Mesenchymal stem cell (in vitro differentiated cells and primary cell): ENCODE data around the gene ARHGAP44.

ENCODE experiments used
- DNase-seq: peaks from one replicate; pipeline ENCODE4 v3.0.0-alpha.2; 2013
- H2AFZ ChIP-seq: one replicate; pipeline ENCODE4 v1.6.1; 2013; ENCODE audit warnings: low read depth, mild to moderate bottlenecking, control low read depth, inconsistent platforms, low read length, moderate library complexity
- H2AK5ac ChIP-seq: 2 replicates; pipeline ENCODE4 v1.6.1; 2013; ENCODE audit warnings: low read length, moderate library complexity, mild to moderate bottlenecking, inconsistent platforms; ENCODE audit not compliant: severe bottlenecking
- H2BK120ac ChIP-seq: one replicate; pipeline ENCODE4 v1.6.1; 2013; ENCODE audit warnings: low read depth, mild to moderate bottlenecking, inconsistent platforms, low read length, moderate library complexity
- H2BK12ac ChIP-seq, 2 experiments: one replicate each; pipeline ENCODE4 v1.6.1; 2013; ENCODE audit warnings: inconsistent platforms in 2 of 2, low read length in 2 of 2, mild to moderate bottlenecking in 2 of 2, moderate library complexity in 2 of 2, control low read depth in 1 of 2
- H2BK15ac ChIP-seq: one replicate; pipeline ENCODE4 v1.6.1; 2013; ENCODE audit warnings: mild to moderate bottlenecking, low read depth, inconsistent platforms; ENCODE audit not compliant: poor library complexity, severe bottlenecking
- H2BK5ac ChIP-seq: 2 replicates; pipeline ENCODE4 v1.6.1; 2013; ENCODE audit warnings: low read depth, mild to moderate bottlenecking, low read length, control low read depth, inconsistent platforms; ENCODE audit not compliant: poor library complexity, severe bottlenecking
- H3K14ac ChIP-seq, 2 experiments: one replicate each; pipeline ENCODE4 v1.6.1; 2013; ENCODE audit warnings: inconsistent platforms in 2 of 2, low read length in 2 of 2, control low read depth in 1 of 2, mild to moderate bottlenecking in 1 of 2, moderate library complexity in 1 of 2
- H3K18ac ChIP-seq, 2 experiments: one replicate each; pipeline ENCODE4 v1.6.1; 2013; ENCODE audit warnings: inconsistent platforms in 2 of 2, low read length in 2 of 2, control low read depth in 1 of 2, low read depth in 1 of 2, mild to moderate bottlenecking in 1 of 2
- H3K23ac ChIP-seq, 2 experiments: one replicate each; pipeline ENCODE4 v1.6.1; 2013; ENCODE audit warnings: inconsistent platforms in 2 of 2, low read length in 2 of 2, mild to moderate bottlenecking in 2 of 2, moderate library complexity in 2 of 2, control low read depth in 1 of 2
- H3K27ac ChIP-seq: 2 replicates; pipeline ENCODE4 v1.5.1; 2013; ENCODE audit warnings: mild to moderate bottlenecking, moderate library complexity, low read length, control low read depth, inconsistent platforms; ENCODE audit not compliant: poor library complexity, severe bottlenecking
- H3K27me3 ChIP-seq, 2 experiments: 2 replicates each; pipeline versions ENCODE4 v1.6.1 to v1.7.0; 2013; ENCODE audit warnings: low read length in 2 of 2, mild to moderate bottlenecking in 2 of 2, moderate library complexity in 2 of 2, control low read depth in 1 of 2, inconsistent platforms in 1 of 2; ENCODE audit not compliant: control insufficient read depth in 1 of 2, insufficient read depth in 1 of 2
- H3K36me3 ChIP-seq, 2 experiments: 2 replicates each; pipeline versions ENCODE4 v1.6.1 to v1.7.0; 2013; ENCODE audit warnings: low read length in 2 of 2, control low read depth in 1 of 2, inconsistent platforms in 1 of 2, low read depth in 1 of 2, mild to moderate bottlenecking in 1 of 2; ENCODE audit not compliant: insufficient read depth in 2 of 2, control insufficient read depth in 1 of 2
- H3K4ac ChIP-seq, 2 experiments: one replicate each; pipeline ENCODE4 v1.6.1; 2013; ENCODE audit warnings: inconsistent platforms in 2 of 2, low read length in 2 of 2, mild to moderate bottlenecking in 2 of 2, moderate library complexity in 2 of 2, control low read depth in 1 of 2, low read depth in 1 of 2
- H3K4me1 ChIP-seq: 2 replicates; pipeline ENCODE4 v1.6.1; 2013; ENCODE audit warnings: low read depth, low read length, control low read depth; ENCODE audit not compliant: control insufficient read depth, insufficient read depth
- H3K4me2 ChIP-seq: 2 replicates; pipeline ENCODE4 v1.6.1; 2013; ENCODE audit warnings: low read length, mild to moderate bottlenecking, inconsistent platforms; ENCODE audit not compliant: poor library complexity, severe bottlenecking
- H3K4me3 ChIP-seq, 2 experiments: 2 replicates each; pipeline versions ENCODE4 v1.5.1 to v1.7.0; 2013; ENCODE audit warnings: low read length in 2 of 2, mild to moderate bottlenecking in 2 of 2, control low read depth in 1 of 2, low read depth in 1 of 2; ENCODE audit not compliant: insufficient read depth in 1 of 2
- H3K79me1 ChIP-seq: replicated peaks from 2 replicates; pipeline ENCODE4 v1.6.1; 2013; ENCODE audit warnings: mild to moderate bottlenecking, control low read depth, low read length, inconsistent platforms; ENCODE audit not compliant: poor library complexity, severe bottlenecking
- H3K9ac ChIP-seq: 2 replicates; pipeline ENCODE4 v1.7.0; 2013; ENCODE audit warnings: mild to moderate bottlenecking, low read length, moderate library complexity
- H3K9me3 ChIP-seq: 2 replicates; pipeline ENCODE4 v1.7.0; 2013; ENCODE audit warnings: mild to moderate bottlenecking, low read length; ENCODE audit not compliant: control insufficient read depth
- H4K8ac ChIP-seq: one replicate; pipeline ENCODE4 v1.6.1; 2013; ENCODE audit warnings: inconsistent platforms, mild to moderate bottlenecking, low read length, moderate library complexity
- H4K91ac ChIP-seq: one replicate; pipeline ENCODE4 v1.6.1; 2013; ENCODE audit warnings: mild to moderate bottlenecking, low read length, inconsistent platforms
- WGBS: methylation state at CpG from one replicate; pipeline ENCODE4 v1.1.7; 2013; ENCODE audit warnings: mixed read lengths; 5-methylcytosine and 5-hydroxymethylcytosine counted together

The ARHGAP44 gene

GRCh38 chr17:12899604-12900003, 110.3 kb downstream of the ARHGAP44 start:
- 58% methylated on average over 4 of the region's 4 CpGs for WGBS
- no peak overlapping the region for H3K4me3 ChIP-seq

GRCh38 chr17:12900474-12900873, 111.2 kb downstream of the ARHGAP44 start:
- Histone ChIP-seq H3K23ac (no peak overlapping the region), H2AK5ac (no peak overlapping the region), H3K27me3 (no peaks in the 10 kb centered on the region), H2AFZ (no peak overlapping the region), H4K8ac (no peak overlapping the region), H2BK12ac (no peak overlapping the region), H3K4me1 (no peaks in the 10 kb centered on the region), H2BK15ac (no peak overlapping the region), H3K4me3 (no peak overlapping the region), H3K4me2 (no peak overlapping the region), H2BK120ac (no peak overlapping the region), H3K9me3 (peaks cover 11% of the 10 kb centered on the region), H3K14ac (no peak overlapping the region), H3K27ac (no peak overlapping the region), H3K36me3 (no peaks in the 10 kb centered on the region), H3K79me1 (no peaks in the 10 kb centered on the region), H3K18ac (no peak overlapping the region), H3K9ac (no peak overlapping the region), H2BK5ac (no peak overlapping the region), H4K91ac (no peak overlapping the region), H3K4ac (no peak overlapping the region)
- no peak for DNase-seq
- WGBS, result 95% methylated on average over 6 of the region's 6 CpGs

More at GRCh38 chr17:12899604-12900003, 110.3 kb downstream of the ARHGAP44 start:
- Histone ChIP-seq H4K8ac (no peak overlapping the region), H3K27me3 (no peaks in the 10 kb centered on the region), H3K18ac (no peak overlapping the region), H2BK120ac (no peak overlapping the region), H2BK15ac (no peak overlapping the region), H3K36me3 (no peaks in the 10 kb centered on the region), H3K4me1 (no peaks in the 10 kb centered on the region), H2AK5ac (no peak overlapping the region), H3K79me1 (no peaks in the 10 kb centered on the region), H2BK12ac (no peak overlapping the region), H4K91ac (no peak overlapping the region), H3K23ac (no peak overlapping the region), H2AFZ (no peak overlapping the region), H3K14ac (no peak overlapping the region), H3K4ac (no peak overlapping the region), H3K9ac (no peak overlapping the region), H3K9me3 (peaks cover 11% of the 10 kb centered on the region), H3K27ac (no peak overlapping the region), H3K4me2 (no peak overlapping the region), H2BK5ac (no peak overlapping the region)
- no peak for DNase-seq

GRCh38 chr17:12902046-12902445, 112.7 kb downstream of the ARHGAP44 start:
- no peak overlapping the region for H3K4ac ChIP-seq
- H3K27me3 ChIP-seq, result no peaks in the 10 kb centered on the region
- no peak overlapping the region for H3K9ac ChIP-seq
- H2BK5ac ChIP-seq, result no peak overlapping the region
- H3K9me3 ChIP-seq, result peaks cover 11% of the 10 kb centered on the region
- no peak overlapping the region for H3K14ac ChIP-seq
- H3K4me1 ChIP-seq, result no peaks in the 10 kb centered on the region
- no peak overlapping the region for H4K8ac ChIP-seq
- no peak overlapping the region for H2BK120ac ChIP-seq
- H2AFZ ChIP-seq, result no peak overlapping the region
- no peak overlapping the region for H3K18ac ChIP-seq
- H3K36me3 ChIP-seq, result no peaks in the 10 kb centered on the region
- H3K4me3 ChIP-seq, result no peak overlapping the region
- DNase-seq, result no peak
- no peak overlapping the region for H2BK12ac ChIP-seq
- no peak overlapping the region for H4K91ac ChIP-seq
- H3K4me2 ChIP-seq, result no peak overlapping the region
- H3K23ac ChIP-seq, result no peak overlapping the region
- 86% methylated on average over 3 of the region's 3 CpGs for WGBS
- no peak overlapping the region for H2BK15ac ChIP-seq
- no peak overlapping the region for H3K27ac ChIP-seq
- no peaks in the 10 kb centered on the region for H3K79me1 ChIP-seq
- no peak overlapping the region for H2AK5ac ChIP-seq

- DNase-seq, result no peak
- Histone ChIP-seq H3K9ac (no peak overlapping the region), H3K4me3 (no peak overlapping the region), H2BK12ac (no peak overlapping the region), H3K9me3 (no peaks in the 10 kb centered on the region), H3K14ac (no peak overlapping the region), H4K91ac (no peak overlapping the region), H2BK15ac (no peak overlapping the region), H3K27ac (no peak overlapping the region), H3K23ac (no peak overlapping the region), H4K8ac (no peak overlapping the region), H3K18ac (no peak overlapping the region), H3K27me3 (no peaks in the 10 kb centered on the region), H2BK120ac (no peak overlapping the region), H3K4me1 (no peaks in the 10 kb centered on the region), H2BK5ac (no peak overlapping the region), H3K4ac (no peak overlapping the region), H2AFZ (no peak overlapping the region), H3K79me1 (no peaks in the 10 kb centered on the region), H3K4me2 (no peak overlapping the region), H2AK5ac (no peak overlapping the region), H3K36me3 (no peaks in the 10 kb centered on the region)
Observed at GRCh38 chr17:12907477-12907876, 118.2 kb downstream of the ARHGAP44 start.
